Heart right ventricle (tissue), 16 donors: ENCODE measurements around the gene LRP6. TPM values are rescaled to one million over a fixed set of nuclear protein-coding genes. Genes with fewer than 3 reads are reported as not detected.

Source experiments
- ATAC-seq, 8 donors: fragments of 200-7000 bp; cut with Tn5 transposase; one replicate each; pipeline ENCODE4 v1.9.1; 2020; ENCODE audit warnings: mild to moderate bottlenecking in 8 of 8, moderate library complexity in 8 of 8, moderate number of reproducible peaks in 1 of 8
- DNase-seq, 2 donors: peaks; one replicate each; pipeline ENCODE4 v3.0.0-alpha.2; 2020
- H3K27ac ChIP-seq, 10 donors: fragments of 200-600 bp; sonication (generic) in 2 of 10; one replicate each; pipeline versions ENCODE4 v1.5.0 to v1.8.0; 2020 to 2022; ENCODE audit warnings: mild to moderate bottlenecking in 3 of 10
- H3K27me3 ChIP-seq, 7 donors: fragments of 200-600 bp; one replicate each; pipeline ENCODE4 v1.8.0; 2021 to 2022; ENCODE audit warnings: mild to moderate bottlenecking in 2 of 7
- H3K36me3 ChIP-seq, 9 donors: fragments of 200-600 bp; sonication (generic) in 1 of 9; one replicate each; pipeline versions ENCODE4 v1.5.0 to v1.8.0; 2020 to 2022; ENCODE audit warnings: mild to moderate bottlenecking in 2 of 9
- H3K4me1 ChIP-seq, 9 donors: fragments of 200-600 bp; sonication (generic) in 1 of 9; one replicate each; pipeline versions ENCODE4 v1.5.0 to v1.8.0; 2020 to 2022; ENCODE audit warnings: mild to moderate bottlenecking in 4 of 9
- H3K4me3 ChIP-seq, 10 donors: fragments of 200-600 bp; sonication (generic) in 2 of 10; one replicate each; pipeline versions ENCODE4 v1.5.0 to v1.8.0; 2020 to 2022; ENCODE audit warnings: mild to moderate bottlenecking in 7 of 10, moderate library complexity in 2 of 10
- H3K9me3 ChIP-seq, 11 donors: fragments of 200-600 bp in 10 of 11; sonication (generic) in 2 of 11; one replicate each; pipeline versions ENCODE4 v1.5.0 to v1.8.0; 2013 to 2022; ENCODE audit warnings: mild to moderate bottlenecking in 2 of 11, control low read depth in 1 of 11, moderate library complexity in 1 of 11
- WGBS, 2 donors: extraction: QIAGEN DNeasy Blood & Tissue Kit; methylation state at CpG; one replicate each; pipeline ENCODE4 v1.1.7; 2013; ENCODE audit warnings: inconsistent platforms in 1 of 2; 5-methylcytosine and 5-hydroxymethylcytosine counted together
- intact Hi-C, 10 donors: fragments of 100-400 bp; cut with DNase I; formaldehyde crosslinking; loops; one replicate each; pipeline versions ENCODE4 v1.11.1 to v1.14.2; 2022
- polyA plus RNA-seq, 2 donors: library from polyadenylated mRNA; stranded (reverse); fragments of 200-250 nt; gene quantifications; one replicate each; pipeline ENCODE4 v1.2.3, GENCODE V29; 2013
- total RNA-seq, 10 donors: library from RNA; stranded (reverse); fragmentation: NEBNext Ultra II Directional in 3 of 10; extraction: Animal tissue kit (Norgen Biotek cat#: 25700) in 3 of 10; gene quantifications; one replicate each; pipeline versions ENCODE4 v1.2.1 to v1.2.4, GENCODE V29; 2021 to 2023
- TF ChIP-seq, protein P1 (sequence below), 9 donors: fragments of 200-600 bp; sonication (generic) in 2 of 9; IDR thresholded peaks; one replicate each; pipeline versions ENCODE4 v1.5.0 to v1.8.0; 2021 to 2022; ENCODE audit warnings: antibody characterized with exemption in 9 of 9, mild to moderate bottlenecking in 5 of 9, moderate library complexity in 1 of 9
- donor health status: Arrhythmogenic right ventricular cardiomyopathy.
- donor health status: ischemic (EF 13 %, LVEDD 7.1; RV severe dilation, severe dysfunction).
- donor health status: healthy with polysubstance abuse.
- donor health status: DM: no; HTN: yes; CAD: no.
- donor health status: DM: no; HTN: no; CAD: no.
- donor health status: ischemic (EF 25% LVEDD 6.9; RV normal size, moderate dysfunction).
- donor health status: ischemic (EF 25% LVEDD 5.7; RV mildly dilated, moderate dysfunction).
- donor health status: healthy.
- donor health status: DM: yes; HTN: yes; CAD: no.
- donor health status: Ischemic cardiomyopathy.
- donor health status: ischemic (EF 35%, LVEDD 5.7; RV mildly dilated, moderate dysfunction).
- donor health status: nonischemic (EF 11% LVEDD 7.7; RV severe dilation, severe dysfunction).
- donor health status: DM: yes; HTN: yes; CAD: no.
- donor health status: PGD.
- donor health status: ischemic (EF 29% LVEDD 5.4; RV normal size, mild dysfunction).
- donor health status: nonischemic (EF 23%, LVEDD 6.1; RV moderate dilation, normal function).

LRP6 gene
- total and polyA plus RNA-seq, 12 donors = 3.1 to 31.1 (median 24.8) TPM

DNA sequence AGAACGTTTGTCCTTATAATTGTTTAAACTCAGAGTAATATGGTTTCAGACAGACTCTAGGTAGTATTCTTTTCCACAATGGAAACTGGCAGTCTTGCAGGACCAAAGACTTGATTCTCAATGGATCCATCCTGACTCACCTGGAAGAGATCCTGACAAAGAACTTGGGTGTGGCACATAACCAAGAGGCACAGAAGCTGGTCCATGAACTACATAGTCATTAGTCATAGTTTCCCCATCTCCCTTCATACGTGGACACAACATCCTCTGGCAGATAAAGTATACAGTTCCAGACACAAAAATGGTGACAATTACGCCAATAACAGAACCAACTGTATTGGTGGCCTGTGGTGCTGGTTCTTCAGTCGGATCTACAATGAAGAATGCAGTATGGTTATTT, 140.3 kb downstream of the LRP6 start:
- intact Hi-C loops = no loop called here
- TF ChIP-seq, protein P1, sequence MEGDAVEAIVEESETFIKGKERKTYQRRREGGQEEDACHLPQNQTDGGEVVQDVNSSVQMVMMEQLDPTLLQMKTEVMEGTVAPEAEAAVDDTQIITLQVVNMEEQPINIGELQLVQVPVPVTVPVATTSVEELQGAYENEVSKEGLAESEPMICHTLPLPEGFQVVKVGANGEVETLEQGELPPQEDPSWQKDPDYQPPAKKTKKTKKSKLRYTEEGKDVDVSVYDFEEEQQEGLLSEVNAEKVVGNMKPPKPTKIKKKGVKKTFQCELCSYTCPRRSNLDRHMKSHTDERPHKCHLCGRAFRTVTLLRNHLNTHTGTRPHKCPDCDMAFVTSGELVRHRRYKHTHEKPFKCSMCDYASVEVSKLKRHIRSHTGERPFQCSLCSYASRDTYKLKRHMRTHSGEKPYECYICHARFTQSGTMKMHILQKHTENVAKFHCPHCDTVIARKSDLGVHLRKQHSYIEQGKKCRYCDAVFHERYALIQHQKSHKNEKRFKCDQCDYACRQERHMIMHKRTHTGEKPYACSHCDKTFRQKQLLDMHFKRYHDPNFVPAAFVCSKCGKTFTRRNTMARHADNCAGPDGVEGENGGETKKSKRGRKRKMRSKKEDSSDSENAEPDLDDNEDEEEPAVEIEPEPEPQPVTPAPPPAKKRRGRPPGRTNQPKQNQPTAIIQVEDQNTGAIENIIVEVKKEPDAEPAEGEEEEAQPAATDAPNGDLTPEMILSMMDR (IDR thresholded peaks at IDR 0.05) = no peak
- Histone ChIP-seq H3K27me3 (no peaks in the 10 kb centered on the region), H3K9me3 (no peaks in the 10 kb centered on the region), H3K4me3 (no peak overlapping the region), H3K27ac (no peak overlapping the region), H3K36me3 (peaks cover 0 to 100% (median 30%) of the 10 kb centered on the region in 9 donors), H3K4me1 (peaks cover 0 to 6% (median 0%) of the 10 kb centered on the region in 9 donors)
- DNase-seq (no peak), ATAC-seq (no peak)
- WGBS, 2 donors = 89 to 95% methylated on average over 4 of the region's 4 CpGs

DNA sequence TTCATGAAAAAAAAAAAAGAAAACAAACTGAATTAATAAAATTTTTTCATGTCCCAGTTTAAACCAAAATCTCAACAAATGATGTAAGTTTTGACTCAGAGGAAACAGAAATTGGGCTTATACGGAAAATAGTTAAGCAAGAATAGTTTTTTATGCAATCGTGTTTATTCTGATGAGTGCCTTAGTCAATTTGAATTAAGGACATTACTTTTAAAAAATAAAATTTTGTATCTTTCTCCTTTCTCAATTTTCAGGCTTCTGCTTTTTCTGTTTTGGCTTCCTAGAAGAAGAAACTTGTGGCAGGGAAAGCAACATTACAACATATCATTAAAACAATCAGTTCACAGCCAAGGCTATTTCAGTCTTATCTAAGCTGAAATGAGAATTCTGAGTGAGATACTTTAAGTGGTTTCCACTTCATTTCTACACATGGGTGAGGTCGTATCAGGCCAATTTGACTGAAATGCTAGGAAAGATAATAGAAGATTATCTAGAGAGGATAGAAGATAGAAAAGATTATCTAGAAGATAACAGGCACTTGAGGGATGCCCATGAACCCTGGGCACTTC, 143.7 kb downstream of the LRP6 start:
- Histone ChIP-seq H3K9me3 (no peaks in the 10 kb centered on the region), H3K27me3 (no peaks in the 10 kb centered on the region), H3K36me3 (peaks cover 0 to 96% (median 25%) of the 10 kb centered on the region in 9 donors), H3K4me1 (peaks cover 0 to 6% (median 0%) of the 10 kb centered on the region in 9 donors), H3K4me3 (no peak overlapping the region), H3K27ac (no peak overlapping the region)
- intact Hi-C loops = no loop called here
- DNase-seq = no peak
- TF ChIP-seq, protein P1 (IDR thresholded peaks at IDR 0.05) = no peak
- no peak for ATAC-seq
- 67 to 75% methylated on average over 3 of the region's 3 CpGs for WGBS, 2 donors

DNA sequence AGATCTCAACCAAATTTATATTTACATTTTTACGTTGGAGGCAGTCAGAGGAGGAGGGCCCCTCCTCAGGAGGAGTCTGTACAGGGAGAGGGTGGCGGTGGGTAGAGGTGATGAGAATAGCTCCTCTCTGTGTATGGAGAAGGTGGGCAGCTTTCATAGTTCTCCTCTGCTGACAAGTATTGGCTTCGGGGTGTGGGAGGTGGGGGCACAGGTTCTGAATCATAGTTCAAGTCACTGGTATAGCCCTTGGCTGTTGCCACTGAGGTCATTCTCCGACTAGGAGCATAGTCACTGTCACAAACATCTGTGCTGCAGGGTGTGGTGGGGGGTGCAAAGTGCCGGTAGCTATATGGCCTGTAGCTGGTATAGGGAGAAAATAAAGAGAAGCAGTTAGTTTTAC, 145.8 kb downstream of the LRP6 start:
- peaks cover 0 to 6% (median 0%) of the 10 kb centered on the region in 9 donors for H3K4me1 ChIP-seq
- peaks cover 0 to 75% (median 25%) of the 10 kb centered on the region in 9 donors for H3K36me3 ChIP-seq
- DNase-seq (no peak), ATAC-seq (no peak)
- no peaks in the 10 kb centered on the region for H3K9me3 ChIP-seq
- no peaks in the 10 kb centered on the region for H3K27me3 ChIP-seq
- 92 to 96% methylated on average over 5 of the region's 5 CpGs for WGBS, 2 donors
- TF ChIP-seq, protein P1 (IDR thresholded peaks at IDR 0.05) = no peak
- H3K4me3 ChIP-seq = no peak overlapping the region
- no peak overlapping the region for H3K27ac ChIP-seq
- intact Hi-C loops = no loop called here

DNA sequence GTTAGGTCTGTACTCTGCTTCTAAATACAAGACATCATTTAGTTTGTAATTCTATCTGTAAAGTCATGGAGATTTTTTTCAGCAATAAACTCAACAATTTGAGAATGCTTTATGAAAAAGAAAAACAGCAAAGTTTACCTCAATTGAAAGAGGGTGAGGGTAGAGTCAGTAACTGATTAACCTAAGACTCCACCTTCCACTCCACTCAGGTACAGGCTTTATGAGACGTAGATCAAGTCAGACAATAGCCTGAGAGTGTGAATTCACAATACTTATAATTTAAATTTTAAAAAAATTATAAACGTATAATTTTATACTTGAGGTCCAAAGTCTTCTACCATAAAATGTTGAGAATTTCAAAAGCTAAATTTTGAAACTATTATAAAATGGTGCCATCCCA, 150.2 kb downstream of the LRP6 start:
- ATAC-seq (no peak), DNase-seq (no peak)
- TF ChIP-seq, protein P1 (IDR thresholded peaks at IDR 0.05) = no peak
- no peak overlapping the region for H3K4me3 ChIP-seq
- peaks cover 0 to 42% (median 11%) of the 10 kb centered on the region in 9 donors for H3K36me3 ChIP-seq
- no peaks in the 10 kb centered on the region for H3K27me3 ChIP-seq
- intact Hi-C loops = no loop called here
- H3K4me1 ChIP-seq = no peaks in the 10 kb centered on the region
- no peak overlapping the region for H3K27ac ChIP-seq
- WGBS, 2 donors = 94 to 99% methylated on average over 2 of the region's 2 CpGs
- no peaks in the 10 kb centered on the region for H3K9me3 ChIP-seq
